GM12878 (cell line): ENCODE data around the gene HOXB2. TPM values are rescaled to one million over a fixed set of nuclear protein-coding genes. Genes with fewer than 3 reads are reported as not detected.

ENCODE experiments used
- CBX5 ChIP-seq: sonication (generic); IDR thresholded peaks from 2 replicates; pipeline ENCODE4 v1.6.1; 2016; ENCODE audit warnings: low read depth, moderate library complexity, mild to moderate bottlenecking, inconsistent platforms
- EED ChIP-seq: sonication (generic); IDR thresholded peaks from 2 replicates; pipeline ENCODE4 v1.6.1; 2016; ENCODE audit warnings: antibody characterized with exemption, low read depth
- EP300 ChIP-seq, 2 experiments: fragments of 150-350 bp in 1 of 2; IDR thresholded peaks; 2 replicates each; pipeline ENCODE4 v1.6.1; 2011 to 2012; ENCODE audit warnings: low read depth in 2 of 2, low read length in 2 of 2, borderline replicate concordance in 1 of 2, improper control_type of control experiment in 1 of 2, inconsistent platforms in 1 of 2; ENCODE audit not compliant: control insufficient read depth in 1 of 2
- IRF4 ChIP-seq: IDR thresholded peaks from 2 replicates; pipeline ENCODE4 v1.6.1; 2011; ENCODE audit warnings: low read depth, low read length
- JUNB ChIP-seq: IDR thresholded peaks from 2 replicates; pipeline ENCODE4 v1.6.1; 2016; ENCODE audit warnings: antibody characterized with exemption, mild to moderate bottlenecking
- MXI1 ChIP-seq: fragments of 150-350 bp; IDR thresholded peaks from 2 replicates; pipeline ENCODE4 v1.6.1; 2011; ENCODE audit warnings: low read depth, mild to moderate bottlenecking, inconsistent platforms, low read length, improper control_type of control experiment
- PKNOX1 ChIP-seq: fragments of 450-650 bp; IDR thresholded peaks from 2 replicates; pipeline ENCODE4 v1.6.1; 2016; ENCODE audit warnings: mild to moderate bottlenecking
- TCF12 ChIP-seq: IDR thresholded peaks from 2 replicates; pipeline ENCODE4 v1.6.1; 2011; ENCODE audit warnings: low read depth, mild to moderate bottlenecking, low read length
- ZNF274 ChIP-seq: IDR thresholded peaks from one replicate; pipeline ENCODE4 v1.8.0; 2011; ENCODE audit not compliant: insufficient read length, insufficient read depth
- polyA plus RNA-seq, 11 experiments: library from polyadenylated mRNA; depleted of rRNA in 4 of 11; unstranded in 6 of 11; stranded (reverse) in 5 of 11; fragments of >200 nt; fragmentation: Nextera tagmentation in 4 of 11; fragmentation: Illumina TruSeq in 1 of 11; extraction: Ambion mirVana in 4 of 11; extraction: Trizol in 1 of 11; gene quantifications; 1 replicate in 1 of 11; 2 replicates in 10 of 11; pipeline versions ENCODE4 v1.2.1 to v1.2.3, GENCODE V29; 2011 to 2016; ENCODE audit warnings: inconsistent platforms in 2 of 11, missing spikeins in 2 of 11, low read depth in 1 of 11
- total RNA-seq, 4 experiments: library from RNA; depleted of rRNA in 3 of 4; stranded (reverse); fragments of >200 nt in 3 of 4; fragmentation: Illumina TruSeq in 1 of 4; extraction: Trizol in 1 of 4; gene quantifications; 2 replicates each; pipeline versions ENCODE4 v1.2.1 to v1.2.3, GENCODE V29; 2013 to 2021
- TF ChIP-seq, protein P1 (sequence below): fragments of 450-650 bp; IDR thresholded peaks from 2 replicates; pipeline ENCODE4 v1.6.1; 2017; ENCODE audit warnings: mild to moderate bottlenecking, low read depth, inconsistent platforms; ENCODE audit not compliant: poor library complexity, severe bottlenecking

Gene HOXB2
- total and polyA plus RNA-seq, 10 of the 15 experiments (the other 5 are each of a cell fraction or from before 2014, with no cell fraction given) = 0.16 to 8.8 (median 2.3) TPM

DNA sequence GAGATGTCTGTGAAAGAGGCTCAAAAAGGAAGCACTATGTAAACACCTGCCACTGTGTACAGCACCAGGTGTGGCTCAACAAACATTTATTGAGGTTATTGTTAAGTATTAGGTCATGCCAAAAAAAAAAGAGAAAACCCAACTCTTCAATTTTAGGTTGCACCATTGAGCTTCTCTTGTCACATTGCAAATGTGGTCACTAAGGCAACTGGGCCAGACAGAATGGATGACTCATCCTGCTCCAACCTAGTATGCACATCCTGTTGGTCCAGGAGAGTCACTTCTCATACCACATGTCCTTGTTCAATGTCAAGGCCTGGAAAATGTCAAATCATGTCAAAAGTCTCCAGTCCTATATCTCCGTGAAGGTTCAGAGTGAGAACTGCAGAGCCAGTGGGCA lies 39.1 kb downstream of the HOXB2 start (continued):
- TF ChIP-seq PKNOX1 (peak; percentile 64), IRF4 (peak; percentile 20; the same call in 1 of the 2 replicates), TCF12 (0 out of 2 replicates have a peak, but pooled peaks have one; percentile 41), CBX5 (no peak), JUNB (peak; percentile 61), MXI1 (peak; percentile 77), EED (peak; percentile 78), EP300 (IDR thresholded peaks at IDR 0.05; ENCODE audit: borderline replicate concordance in 1 of 2, control insufficient read depth in 1 of 2, low read depth in 2 of 2, low read length in 2 of 2) (peak; percentile 49 to 82; a peak in 3 of 4 replicates), ZNF274 (no peak)
- TF ChIP-seq, protein P1, sequence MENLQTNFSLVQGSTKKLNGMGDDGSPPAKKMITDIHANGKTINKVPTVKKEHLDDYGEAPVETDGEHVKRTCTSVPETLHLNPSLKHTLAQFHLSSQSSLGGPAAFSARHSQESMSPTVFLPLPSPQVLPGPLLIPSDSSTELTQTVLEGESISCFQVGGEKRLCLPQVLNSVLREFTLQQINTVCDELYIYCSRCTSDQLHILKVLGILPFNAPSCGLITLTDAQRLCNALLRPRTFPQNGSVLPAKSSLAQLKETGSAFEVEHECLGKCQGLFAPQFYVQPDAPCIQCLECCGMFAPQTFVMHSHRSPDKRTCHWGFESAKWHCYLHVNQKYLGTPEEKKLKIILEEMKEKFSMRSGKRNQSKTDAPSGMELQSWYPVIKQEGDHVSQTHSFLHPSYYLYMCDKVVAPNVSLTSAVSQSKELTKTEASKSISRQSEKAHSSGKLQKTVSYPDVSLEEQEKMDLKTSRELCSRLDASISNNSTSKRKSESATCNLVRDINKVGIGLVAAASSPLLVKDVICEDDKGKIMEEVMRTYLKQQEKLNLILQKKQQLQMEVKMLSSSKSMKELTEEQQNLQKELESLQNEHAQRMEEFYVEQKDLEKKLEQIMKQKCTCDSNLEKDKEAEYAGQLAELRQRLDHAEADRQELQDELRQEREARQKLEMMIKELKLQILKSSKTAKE = peak; percentile 14
